Thyroid gland (tissue), 4 donors: ENCODE measurements around the gene PPEF1.

ENCODE experiments used
- CTCF ChIP-seq, 6 experiments: fragments of 200-600 bp in 3 of 6; fragments of 450-650 bp in 3 of 6; sonication (generic) in 3 of 6; IDR thresholded peaks; one replicate each; pipeline ENCODE4 v1.5.1; 2016 to 2019; ENCODE audit warnings: antibody characterized with exemption in 6 of 6, mild to moderate bottlenecking in 2 of 6, inconsistent platforms in 1 of 6, moderate library complexity in 1 of 6
- POLR2A ChIP-seq, 2 donors: fragments of 450-650 bp; IDR thresholded peaks; one replicate each; pipeline ENCODE4 v1.6.1; 2017; ENCODE audit warnings: antibody characterized with exemption in 2 of 2, mild to moderate bottlenecking in 2 of 2, moderate library complexity in 1 of 2

- TF ChIP-seq CTCF (IDR thresholded peaks at IDR 0.05) (no peak), POLR2A (IDR thresholded peaks at IDR 0.05) (no peak)
Measured at GRCh38 chrX:18825375-18825774, 117.9 kb downstream of the PPEF1 start.
